GM19043 (cell line): ENCODE measurements around the gene CCDC195.
"Not testable (repeated sequence)": the region's sequence is repeated elsewhere in the genome, so short reads cannot be mapped to it uniquely, and the experiment has no call there.

ENCODE experiments used
- ATAC-seq: cut with Tn5 transposase; IDR thresholded peaks from one replicate; pipeline ENCODE4 v1.9.1; 2021; ENCODE audit warnings: low read depth; ENCODE audit not compliant: unreplicated experiment

CCDC195 gene

GRCh38 chr2:224694502-224694901, 21.7 kb downstream of the CCDC195 start:
- no peak for ATAC-seq

GRCh38 chr2:224691563-224691962, 24.6 kb downstream of the CCDC195 start:
- no peak for ATAC-seq

DNA sequence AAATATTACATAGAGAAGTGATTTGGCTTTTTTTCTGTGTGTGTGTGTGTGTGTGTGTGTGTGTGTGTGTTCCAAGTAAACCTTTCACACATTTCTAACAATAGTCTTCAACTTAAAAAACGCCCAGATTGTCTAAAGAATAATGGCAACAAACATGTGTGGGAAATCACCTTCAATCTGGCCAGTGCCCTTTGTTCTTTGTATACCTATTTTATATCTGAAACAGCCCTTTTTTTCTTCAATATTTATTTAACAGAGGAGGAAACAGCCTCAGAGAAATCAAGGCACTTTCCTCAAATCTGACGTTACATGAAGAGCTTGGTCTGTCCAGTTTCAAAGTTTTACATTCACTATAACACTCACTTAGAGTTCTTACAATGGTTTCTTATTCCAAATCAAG, 25.3 kb downstream of the CCDC195 start:
- no peak for ATAC-seq

DNA sequence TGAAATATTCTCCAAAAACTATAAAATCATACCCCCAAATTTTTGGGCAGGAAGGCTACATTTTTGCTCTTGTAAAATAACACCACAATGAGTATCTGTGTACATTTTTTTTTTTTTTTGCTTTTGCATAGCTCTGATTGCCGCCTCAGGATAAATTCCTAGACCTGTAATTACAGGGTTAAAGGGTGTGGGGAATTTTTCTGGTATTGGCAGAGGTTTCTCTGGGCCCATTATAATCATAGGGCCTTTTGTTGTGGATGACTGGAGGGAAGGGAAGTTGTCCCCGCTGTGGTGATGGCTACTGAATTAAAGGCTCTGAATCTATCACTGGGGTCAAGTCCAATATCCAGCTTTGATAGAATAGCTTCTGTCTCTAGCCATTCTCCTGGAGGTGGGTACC, 26.6 kb downstream of the CCDC195 start:
- no peak for ATAC-seq

DNA sequence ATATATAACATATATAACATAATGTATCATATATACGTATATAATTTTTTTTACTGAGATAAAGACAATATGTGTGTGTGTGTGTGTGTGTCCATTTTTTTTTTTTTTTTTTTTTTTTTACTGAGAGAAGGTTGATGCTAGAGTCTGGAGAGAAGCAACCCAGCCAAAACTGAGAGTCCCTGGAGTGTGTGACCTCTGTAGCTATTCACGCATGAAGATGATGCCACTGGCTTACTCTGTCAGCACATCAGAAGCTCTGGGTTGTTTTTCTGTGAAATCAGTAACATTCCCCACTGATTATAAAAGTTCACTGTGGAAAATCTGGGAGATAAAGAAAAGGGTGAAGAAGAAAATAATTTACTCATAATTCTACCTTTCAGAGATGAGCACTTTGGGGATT, 27.2 kb downstream of the CCDC195 start:
- ATAC-seq = no peak

DNA sequence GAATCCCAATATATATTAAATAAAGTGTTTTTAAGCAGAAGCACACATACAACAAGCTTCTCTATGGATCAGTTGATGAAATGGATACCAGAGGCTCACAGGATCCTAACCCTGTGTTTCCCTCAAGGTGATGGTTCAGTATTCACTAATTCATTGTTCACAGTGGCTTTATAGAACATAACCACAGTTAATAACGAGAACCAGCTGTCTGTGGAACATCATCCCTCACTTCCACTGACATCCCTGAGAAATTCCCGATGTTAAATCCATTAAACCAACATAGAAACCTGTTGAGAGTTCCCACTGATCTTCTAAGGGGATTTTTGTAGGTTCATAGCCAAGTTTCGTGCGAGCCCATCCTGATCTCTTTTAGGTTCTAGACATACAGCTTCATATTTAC, 29.0 kb downstream of the CCDC195 start:
- ATAC-seq = no peak

GRCh38 chr2:224685121-224685520, 31.0 kb downstream of the CCDC195 start:
- ATAC-seq = no peak

DNA sequence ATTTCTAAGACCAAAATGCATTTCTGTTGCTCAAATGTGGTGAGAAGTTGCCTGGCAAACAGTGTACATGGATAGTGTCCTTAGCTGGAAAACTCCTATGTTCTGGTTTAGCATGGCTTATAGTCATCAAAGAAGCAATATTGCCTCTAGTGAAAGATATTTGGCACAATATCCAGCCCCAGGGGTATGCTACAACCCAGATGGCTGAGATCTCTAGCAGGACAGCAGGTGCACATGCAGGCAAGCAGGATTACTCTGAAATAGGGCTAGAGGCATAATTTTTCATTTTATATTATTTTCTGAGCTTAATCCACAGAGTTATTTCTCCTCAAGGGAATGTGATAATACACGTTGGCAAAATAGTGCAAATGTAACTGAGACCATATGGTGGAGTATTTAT, 34.0 kb downstream of the CCDC195 start:
- no peak for ATAC-seq

- no peak for ATAC-seq
Observed at GRCh38 chr2:224671731-224672130, 44.4 kb downstream of the CCDC195 start.

DNA sequence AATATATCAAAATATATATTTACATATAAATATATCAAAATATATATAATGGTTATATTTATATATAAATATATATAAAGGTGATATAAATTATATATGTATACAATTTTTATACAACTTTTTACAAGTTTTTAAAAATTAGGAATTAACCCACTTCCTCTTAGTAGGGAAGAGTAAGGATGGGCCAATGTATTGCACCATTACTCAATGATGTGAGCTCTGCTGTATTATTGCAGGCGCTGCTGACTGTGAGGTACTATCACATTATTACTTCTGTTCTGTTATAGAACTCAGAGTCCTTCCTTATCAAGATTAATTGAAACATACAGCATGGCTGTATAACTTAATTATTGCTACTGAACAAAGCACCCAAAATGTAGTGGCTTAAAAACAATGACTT, 46.0 kb downstream of the CCDC195 start:
- ATAC-seq = no peak

GRCh38 chr2:224669449-224669848, 46.7 kb downstream of the CCDC195 start:
- no peak for ATAC-seq

DNA sequence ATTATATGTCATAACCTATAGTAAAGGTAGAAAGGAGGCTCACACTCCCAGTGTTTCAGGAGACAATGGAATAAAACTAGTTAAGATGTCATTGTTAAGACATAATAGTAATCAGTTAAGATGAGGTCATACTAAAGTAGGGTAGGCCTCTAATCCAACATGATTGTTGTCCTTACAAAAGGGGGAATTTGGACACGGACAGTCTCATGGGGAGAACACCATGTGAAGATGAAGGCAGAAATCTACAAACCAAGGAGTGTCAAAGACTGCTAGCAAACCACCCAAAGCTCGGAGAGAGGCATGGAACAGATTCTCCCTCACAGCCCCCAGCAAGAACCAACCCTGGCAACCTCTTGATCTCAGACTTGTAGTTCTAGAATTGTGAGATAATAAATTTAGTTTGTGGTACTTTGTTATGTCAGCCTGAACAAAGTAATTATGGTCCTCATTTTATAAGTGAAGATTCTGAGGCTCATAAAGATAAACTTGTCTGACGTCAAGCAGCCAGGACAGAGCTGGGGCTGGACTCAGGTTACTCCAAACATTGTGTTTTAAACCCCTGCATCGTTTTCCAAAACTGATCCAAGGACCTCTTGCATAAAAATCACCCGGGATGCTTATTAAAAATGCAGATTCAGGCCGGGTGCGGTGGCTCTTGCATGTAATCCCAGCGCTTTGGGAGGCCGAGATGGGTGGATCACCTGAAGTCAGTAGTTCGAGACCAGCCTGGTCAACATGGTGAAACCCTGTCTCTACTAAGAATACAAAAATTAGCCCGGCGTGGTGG, 47.8 kb downstream of the CCDC195 start:
- no peak for ATAC-seq

DNA sequence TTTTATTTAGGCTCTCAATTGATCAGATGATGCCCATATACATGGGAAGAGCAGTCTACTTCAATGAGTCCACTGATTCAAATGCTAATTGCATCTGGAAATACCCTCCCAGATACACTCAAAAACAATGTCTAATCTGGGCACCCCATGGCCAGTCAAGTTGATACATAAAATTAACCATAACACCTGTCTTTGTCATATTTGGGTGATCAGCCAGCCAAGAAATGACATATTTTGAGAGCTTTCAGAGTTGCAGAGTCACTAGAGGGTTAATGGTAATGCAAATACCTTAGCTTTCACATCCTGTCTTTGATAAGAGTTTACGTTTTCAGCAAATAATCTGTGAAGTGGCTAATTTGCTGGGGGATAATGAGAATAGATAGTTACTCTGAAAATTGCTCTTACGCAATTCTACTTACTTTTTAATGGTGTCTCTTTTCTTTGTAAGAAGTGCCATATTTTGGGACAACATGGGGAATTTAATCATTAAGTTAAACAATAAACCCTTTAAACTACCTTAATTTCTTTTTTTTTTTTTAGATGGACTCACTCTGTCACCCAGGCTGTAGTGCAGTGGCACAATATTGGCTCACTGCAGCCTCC, 49.1 kb downstream of the CCDC195 start:
- ATAC-seq = peak; percentile 96

DNA sequence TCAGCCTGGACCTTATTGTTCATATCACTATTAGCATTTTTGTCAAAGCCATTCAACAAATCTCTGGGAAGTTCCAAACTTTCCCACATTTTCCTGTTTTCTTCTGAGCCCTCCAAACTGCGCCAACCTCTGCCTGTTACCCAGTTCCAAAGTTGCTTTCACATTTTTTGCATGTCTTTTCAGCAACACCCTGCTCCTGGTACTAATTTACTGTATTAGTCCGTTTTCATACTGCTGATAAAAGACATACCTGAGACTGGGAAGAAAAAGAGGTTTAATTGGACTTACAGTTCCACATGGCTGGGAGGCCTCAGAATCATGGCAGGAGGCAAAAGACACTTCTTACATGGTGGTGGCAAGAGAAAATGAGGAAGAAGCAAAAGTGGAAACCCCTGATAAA, 52.8 kb downstream of the CCDC195 start:
- ATAC-seq = not testable (repeated sequence)

DNA sequence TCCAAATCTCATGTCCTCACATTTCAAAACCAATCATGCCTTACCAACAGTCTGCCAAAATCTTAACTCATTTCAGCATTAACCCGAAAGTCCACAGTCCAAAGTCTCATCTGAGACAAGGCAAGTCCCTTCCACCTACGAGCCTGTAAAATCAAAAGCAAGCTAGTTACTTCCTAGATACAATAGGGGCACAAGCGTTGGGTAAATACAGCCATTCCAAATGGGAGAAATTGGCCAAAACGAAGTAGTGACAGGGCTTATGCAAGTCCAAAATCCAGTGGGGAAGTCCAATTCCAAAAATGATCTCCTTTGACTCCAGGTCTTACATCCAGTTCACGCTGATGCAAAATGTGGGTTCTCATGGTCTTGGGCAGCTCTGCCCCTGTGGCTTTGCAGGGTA, 54.5 kb downstream of the CCDC195 start:
- ATAC-seq = not testable (repeated sequence)

- no peak for ATAC-seq
Observed at GRCh38 chr2:224659714-224660113, 56.5 kb downstream of the CCDC195 start.

GRCh38 chr2:224658780-224659405, 57.3 kb downstream of the CCDC195 start:
- no peak for ATAC-seq

DNA sequence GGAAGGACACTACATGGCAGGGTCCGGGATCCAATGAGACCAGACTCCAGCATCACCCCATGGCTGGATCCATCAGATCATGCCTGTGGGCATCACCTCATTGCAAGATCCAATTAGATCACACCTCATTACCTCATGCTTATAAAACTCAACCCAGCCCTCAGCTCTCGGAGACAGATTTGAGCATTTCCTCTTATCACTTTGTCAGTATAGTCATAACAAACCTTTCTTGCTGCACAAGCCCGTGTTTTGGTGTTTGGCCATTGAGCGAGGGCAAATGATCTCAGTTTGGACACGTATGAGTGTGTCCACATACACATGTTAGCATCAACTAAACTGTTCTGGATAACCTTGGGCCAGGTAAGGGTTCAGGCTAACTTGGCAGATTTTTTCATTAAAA, 58.8 kb downstream of the CCDC195 start:
- ATAC-seq = no peak

- no peak for ATAC-seq
Observed at GRCh38 chr2:224655006-224655537, 61.1 kb downstream of the CCDC195 start.
